Activated naive CD8-positive, alpha-beta T cell treated with anti-CD3 and anti-CD28 coated beads, Interleukin-2, amount 50 U/mL, for 16 hours (primary cell): ENCODE measurements around the gene UNKL.
"Not testable (repeated sequence)": the region's sequence is repeated elsewhere in the genome, so short reads cannot be mapped to it uniquely, and the experiment has no call there.

Experiments used
- DNase-seq: peaks from one replicate; pipeline ENCODE4 v3.0.0-alpha.2; 2020; ENCODE audit warnings: low read depth, low spot score

UNKL gene

GRCh38 chr16:1446296-1447080 lies 32.0 kb upstream of the UNKL start:
- DNase-seq: no peak

GRCh38 chr16:1445518-1446203 lies 31.2 kb upstream of the UNKL start:
- DNase-seq: no peak

DNA sequence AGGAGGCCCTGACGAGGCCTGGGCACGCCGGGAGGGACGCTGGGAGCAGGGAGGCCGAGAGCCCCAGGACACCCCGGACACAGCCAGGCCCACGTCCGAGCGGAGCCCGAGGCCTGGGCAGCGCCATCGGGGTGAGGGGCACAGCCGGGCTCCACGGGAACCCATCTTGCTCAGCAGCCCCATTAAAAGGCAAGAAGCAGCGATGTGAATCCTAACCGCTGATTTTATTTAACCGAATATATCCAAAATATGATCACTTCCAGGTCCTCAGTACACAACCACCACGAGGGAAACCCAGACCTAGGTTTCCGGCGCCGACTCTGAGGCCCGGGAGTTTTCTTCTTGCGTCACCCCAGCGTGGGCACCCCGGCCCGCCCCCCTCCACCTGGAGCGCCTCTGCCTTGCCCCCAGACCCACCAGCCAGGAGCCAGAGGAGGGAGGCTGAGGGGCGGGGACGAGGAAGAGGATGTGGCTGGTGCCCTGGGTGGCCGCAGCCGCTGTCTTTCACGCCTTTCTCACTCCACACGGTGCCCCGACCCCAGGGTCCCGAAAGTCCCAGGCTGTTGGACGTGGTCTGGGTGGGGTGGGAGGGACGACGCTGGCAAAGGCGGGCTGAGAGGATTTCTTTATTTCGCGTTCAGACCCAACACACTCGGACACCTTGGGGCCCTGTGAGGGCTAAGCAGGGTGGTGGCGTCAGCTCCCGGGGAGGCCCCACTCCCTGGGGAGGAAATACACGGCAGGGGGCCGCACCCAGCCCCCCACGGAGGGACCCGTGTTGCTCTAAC lies 30.4 kb upstream of the UNKL start:
- no peak for DNase-seq

- DNase-seq: no peak
Measured at GRCh38 chr16:1443980-1444729, 29.7 kb upstream of the UNKL start, which contains the start of gene CCDC154. CCDC154 (minus strand) TSS chr16:1444556; CDS start chr16:1444322, 234 bp downstream.

GRCh38 chr16:1443403-1443973 lies 29.0 kb upstream of the UNKL start:
- no peak for DNase-seq

DNA sequence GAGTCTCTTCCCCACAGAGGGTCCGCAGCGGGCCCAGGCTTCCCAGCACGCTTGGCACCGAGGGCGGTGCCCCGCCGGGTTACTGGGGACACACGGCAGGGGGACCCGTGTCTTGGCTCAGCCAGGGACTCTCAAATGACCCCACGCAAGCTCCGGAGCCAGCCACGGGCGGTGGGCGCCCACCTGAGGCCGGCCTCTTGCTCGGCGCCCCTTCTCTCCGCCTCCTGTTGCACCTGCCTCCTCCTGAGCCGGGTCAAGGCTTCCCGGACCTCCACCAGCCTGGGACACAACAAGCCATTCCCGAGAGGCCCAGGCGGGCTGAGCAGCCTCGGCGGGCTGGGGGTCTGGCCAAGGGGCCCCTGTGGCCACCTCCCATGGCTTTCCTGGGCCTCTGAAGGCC lies 28.2 kb upstream of the UNKL start:
- DNase-seq: no peak

DNA sequence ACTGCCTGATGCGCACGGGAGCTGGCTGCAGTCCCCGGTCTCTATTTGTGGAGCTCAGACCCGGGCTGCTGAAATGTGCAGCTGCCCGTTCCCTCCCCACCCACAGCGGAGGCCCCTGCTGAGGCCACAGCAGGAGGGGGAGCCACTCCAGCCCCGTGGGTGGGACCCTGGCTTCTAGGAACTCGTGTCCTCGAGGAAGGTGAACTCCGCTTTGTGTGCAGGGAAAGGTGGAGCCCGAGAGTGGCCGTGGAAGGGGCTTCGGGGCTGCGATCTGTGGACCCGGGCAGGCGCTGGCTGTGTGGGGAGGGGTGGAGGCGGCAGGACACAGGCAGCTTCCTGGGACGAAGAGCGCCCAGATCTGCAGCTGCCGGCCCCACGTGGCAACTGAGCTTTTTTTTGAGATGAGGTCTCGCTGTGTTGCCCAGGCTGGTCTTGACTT lies 26.9 kb upstream of the UNKL start:
- no peak for DNase-seq

GRCh38 chr16:1439699-1440074 lies 25.2 kb upstream of the UNKL start:
- not testable (repeated sequence) for DNase-seq

GRCh38 chr16:1439058-1439698 lies 24.7 kb upstream of the UNKL start:
- no peak for DNase-seq

DNA sequence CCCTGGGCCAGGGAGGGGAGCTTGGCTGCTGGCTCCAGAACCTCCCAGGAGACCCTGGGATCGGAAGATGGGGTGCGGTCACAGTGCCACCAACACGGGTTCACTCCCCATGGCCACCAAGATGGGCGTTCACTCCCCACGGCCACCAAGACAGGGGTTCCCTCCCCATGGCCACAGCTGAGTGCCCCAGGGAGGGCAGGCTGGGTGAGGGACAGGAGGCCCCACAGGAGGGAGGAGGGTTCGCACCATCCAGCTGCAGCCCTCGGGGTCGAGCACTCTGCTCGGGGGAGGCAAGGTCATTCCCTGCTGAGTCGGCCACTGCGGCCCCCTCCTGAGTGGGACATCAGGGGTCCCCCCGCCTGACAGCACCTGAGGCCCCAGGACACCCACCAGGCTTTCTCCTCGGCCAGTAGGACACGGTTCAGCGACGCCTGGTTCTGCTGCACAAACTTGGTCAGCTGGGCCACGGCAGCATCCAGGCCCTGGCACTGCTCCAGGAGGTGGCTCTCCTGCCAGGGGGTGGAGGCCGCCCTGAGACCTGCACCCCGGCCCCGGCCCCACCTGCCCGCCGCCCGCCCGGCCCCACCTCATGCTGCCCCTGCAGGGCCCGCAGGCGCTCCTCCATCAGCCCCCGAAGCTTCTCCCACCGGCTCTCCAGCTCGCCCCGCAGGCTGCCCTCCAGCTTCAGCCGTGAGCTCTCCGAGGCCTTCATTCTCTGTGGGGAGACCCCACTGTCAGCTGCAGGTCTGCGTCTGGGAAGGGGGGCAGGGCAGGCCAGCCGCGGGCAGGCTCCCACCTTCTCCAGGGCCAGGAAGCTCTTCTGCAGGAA lies 23.9 kb upstream of the UNKL start:
- DNase-seq: no peak

DNA sequence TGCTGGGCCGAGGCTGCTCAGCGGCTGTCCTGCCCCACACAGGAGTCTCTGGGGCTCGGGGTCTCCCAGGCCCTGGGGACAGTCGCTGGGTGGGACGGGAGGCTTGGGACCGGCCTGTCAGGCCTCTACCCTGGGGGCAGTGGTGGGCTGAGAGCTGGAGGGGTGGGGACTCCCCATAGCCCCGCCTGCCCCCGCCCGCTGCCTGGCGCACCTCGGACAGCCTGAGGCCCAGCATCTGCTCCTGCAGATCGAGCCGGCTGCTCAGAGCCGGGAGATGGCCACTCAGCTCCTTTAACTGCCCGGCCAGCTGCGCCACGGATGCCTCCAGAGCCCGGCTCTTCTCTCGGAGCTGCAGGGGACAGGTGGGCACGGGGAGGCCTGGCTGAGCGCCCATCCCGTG lies 23.1 kb upstream of the UNKL start:
- no peak for DNase-seq

- DNase-seq: no peak
Measured at GRCh38 chr16:1436731-1437355, 22.3 kb upstream of the UNKL start.

- no peak for DNase-seq
Measured at GRCh38 chr16:1435921-1436697, 21.6 kb upstream of the UNKL start.

GRCh38 chr16:1434644-1435592 lies 20.4 kb upstream of the UNKL start:
- DNase-seq: no peak

GRCh38 chr16:1433756-1434155 lies 19.3 kb upstream of the UNKL start:
- DNase-seq: no peak

- no peak for DNase-seq
Measured at GRCh38 chr16:1433263-1433560, 18.7 kb upstream of the UNKL start.

- no peak for DNase-seq
Measured at GRCh38 chr16:1432388-1433262, 18.1 kb upstream of the UNKL start.
